Calu3 (cell line): Measurements from ENCODE around the gene FARSA. TPM values are rescaled to one million over a fixed set of nuclear protein-coding genes. Genes with fewer than 3 reads are reported as not detected.

Experiments
- BruUV-seq: library from RNA; stranded (reverse); fragments of 400-500 nt; replicated peaks from 2 replicates; lab custom pipeline; 2021; lab: Mats Ljungman, UMichigan
- CTCF ChIA-PET: fragments of 300-600 bp; sonication (Branson Sonifier 250); formaldehyde crosslinking; loops from one replicate; lab custom pipeline; 2022; ENCODE audit warnings: antibody characterized with exemption; lab: Charles Lee
- DNase-seq: peaks from one replicate; pipeline ENCODE4 v3.0.0; 2022
- H3K27ac Mint-ChIP-seq: one replicate; pipeline ENCODE4 v1.8.0; 2022; ENCODE audit warnings: mixed read lengths; ENCODE audit not compliant: unreplicated experiment
- H3K27me3 Mint-ChIP-seq: one replicate; pipeline ENCODE4 v1.8.0; 2022; ENCODE audit warnings: mixed read lengths; ENCODE audit not compliant: unreplicated experiment
- H3K36me3 Mint-ChIP-seq: one replicate; pipeline ENCODE4 v1.8.0; 2022; ENCODE audit warnings: mild to moderate bottlenecking, moderate library complexity, mixed read lengths; ENCODE audit not compliant: insufficient read depth, unreplicated experiment
- H3K4me1 Mint-ChIP-seq: one replicate; pipeline ENCODE4 v1.8.0; 2022; ENCODE audit warnings: mild to moderate bottlenecking, low read depth, mixed read lengths; ENCODE audit not compliant: unreplicated experiment
- H3K4me3 Mint-ChIP-seq: one replicate; pipeline ENCODE4 v1.8.0; 2022; ENCODE audit warnings: mild to moderate bottlenecking, low read depth, moderate library complexity, mixed read lengths; ENCODE audit not compliant: unreplicated experiment
- H3K9me3 Mint-ChIP-seq: one replicate; pipeline ENCODE4 v1.8.0; 2022; ENCODE audit warnings: low read depth, mixed read lengths; ENCODE audit not compliant: unreplicated experiment
- intact Hi-C: fragments of 100-400 bp; cut with micrococcal nuclease; formaldehyde crosslinking; loops from one replicate; pipeline ENCODE4 v1.10.0; 2022; ENCODE audit not compliant: unreplicated experiment
- total RNA-seq: library from RNA; stranded (reverse); gene quantifications from 2 replicates; pipeline ENCODE4 v1.2.3, GENCODE V29; 2022
- TF ChIP-seq, protein P1 (sequence below): fragments of 200-600 bp; IDR thresholded peaks from one replicate; pipeline ENCODE4 v1.8.0; 2022; ENCODE audit warnings: antibody characterized with exemption; ENCODE audit not compliant: unreplicated experiment

The FARSA gene
- total RNA-seq, 1 experiment from 2014 or later: 72.8 TPM

DNA sequence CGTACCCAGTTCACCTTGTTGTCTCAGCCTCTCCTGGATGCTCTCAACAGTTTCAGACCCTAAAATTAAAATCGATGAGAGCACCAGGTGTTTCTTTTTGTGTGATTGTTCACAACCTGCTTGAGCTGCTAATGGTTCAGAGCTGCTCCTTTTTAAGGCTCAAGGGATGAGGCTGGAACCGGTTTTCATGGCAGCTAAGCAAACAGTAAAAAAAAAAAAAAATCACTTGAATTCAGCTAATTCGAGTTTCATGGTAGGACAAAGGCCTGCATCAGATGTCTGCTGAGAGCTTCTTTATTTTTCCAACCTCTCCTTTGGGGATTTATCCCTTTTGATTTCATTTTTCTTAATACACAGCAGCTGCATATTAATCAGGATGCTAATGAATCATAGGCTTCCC is 20.9 kb downstream of the FARSA start:
- TF ChIP-seq, protein P1, sequence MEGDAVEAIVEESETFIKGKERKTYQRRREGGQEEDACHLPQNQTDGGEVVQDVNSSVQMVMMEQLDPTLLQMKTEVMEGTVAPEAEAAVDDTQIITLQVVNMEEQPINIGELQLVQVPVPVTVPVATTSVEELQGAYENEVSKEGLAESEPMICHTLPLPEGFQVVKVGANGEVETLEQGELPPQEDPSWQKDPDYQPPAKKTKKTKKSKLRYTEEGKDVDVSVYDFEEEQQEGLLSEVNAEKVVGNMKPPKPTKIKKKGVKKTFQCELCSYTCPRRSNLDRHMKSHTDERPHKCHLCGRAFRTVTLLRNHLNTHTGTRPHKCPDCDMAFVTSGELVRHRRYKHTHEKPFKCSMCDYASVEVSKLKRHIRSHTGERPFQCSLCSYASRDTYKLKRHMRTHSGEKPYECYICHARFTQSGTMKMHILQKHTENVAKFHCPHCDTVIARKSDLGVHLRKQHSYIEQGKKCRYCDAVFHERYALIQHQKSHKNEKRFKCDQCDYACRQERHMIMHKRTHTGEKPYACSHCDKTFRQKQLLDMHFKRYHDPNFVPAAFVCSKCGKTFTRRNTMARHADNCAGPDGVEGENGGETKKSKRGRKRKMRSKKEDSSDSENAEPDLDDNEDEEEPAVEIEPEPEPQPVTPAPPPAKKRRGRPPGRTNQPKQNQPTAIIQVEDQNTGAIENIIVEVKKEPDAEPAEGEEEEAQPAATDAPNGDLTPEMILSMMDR: no peak
- intact Hi-C loops: no loop called here
- Mint-ChIP-seq H3K9me3 (no peaks in the 10 kb centered on the region), H3K27me3 (no peaks in the 10 kb centered on the region), H3K27ac (no peak overlapping the region), H3K4me1 (no peaks in the 10 kb centered on the region), H3K36me3 (peaks cover 4% of the 10 kb centered on the region), H3K4me3 (no peak overlapping the region)
- no TSS peak for BruUV-seq
- DNase-seq: no peak
- CTCF ChIA-PET: no interaction called here

DNA sequence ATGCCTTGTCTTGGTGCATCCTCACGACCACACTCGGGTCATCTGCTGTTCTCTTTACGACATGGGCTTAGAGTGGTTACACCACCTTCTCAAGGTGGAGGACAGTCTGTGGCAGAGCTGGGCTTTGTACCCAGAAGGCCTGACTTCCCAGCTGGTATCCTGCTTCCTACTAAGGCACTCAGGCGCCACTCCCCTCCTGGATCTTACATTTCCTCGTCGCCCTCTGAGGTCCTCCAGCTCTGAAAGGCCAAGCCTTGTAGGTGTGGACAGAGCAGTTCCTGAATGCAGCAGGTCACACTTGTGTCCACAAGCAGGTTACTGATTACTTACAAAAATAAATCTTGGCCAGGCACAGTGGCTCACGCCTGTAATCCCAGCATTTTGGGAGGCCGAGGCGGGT is 26.3 kb downstream of the FARSA start:
- peak; percentile 31 for DNase-seq
- no peak overlapping the region for H3K27ac Mint-ChIP-seq
- H3K27me3 Mint-ChIP-seq: no peaks in the 10 kb centered on the region
- BruUV-seq: no TSS peak
- H3K36me3 Mint-ChIP-seq: no peaks in the 10 kb centered on the region
- CTCF ChIA-PET: interaction anchor here (0.6 kb wide), 1 partner anchor 289 kb away, joined by 3 read pairs; no protein-coding TSS in a partner anchor
- H3K4me1 Mint-ChIP-seq: peaks cover 7% of the 10 kb centered on the region
- intact Hi-C loops: no loop called here
- H3K9me3 Mint-ChIP-seq: no peaks in the 10 kb centered on the region
- H3K4me3 Mint-ChIP-seq: no peak overlapping the region
- TF ChIP-seq, protein P1: no peak

DNA sequence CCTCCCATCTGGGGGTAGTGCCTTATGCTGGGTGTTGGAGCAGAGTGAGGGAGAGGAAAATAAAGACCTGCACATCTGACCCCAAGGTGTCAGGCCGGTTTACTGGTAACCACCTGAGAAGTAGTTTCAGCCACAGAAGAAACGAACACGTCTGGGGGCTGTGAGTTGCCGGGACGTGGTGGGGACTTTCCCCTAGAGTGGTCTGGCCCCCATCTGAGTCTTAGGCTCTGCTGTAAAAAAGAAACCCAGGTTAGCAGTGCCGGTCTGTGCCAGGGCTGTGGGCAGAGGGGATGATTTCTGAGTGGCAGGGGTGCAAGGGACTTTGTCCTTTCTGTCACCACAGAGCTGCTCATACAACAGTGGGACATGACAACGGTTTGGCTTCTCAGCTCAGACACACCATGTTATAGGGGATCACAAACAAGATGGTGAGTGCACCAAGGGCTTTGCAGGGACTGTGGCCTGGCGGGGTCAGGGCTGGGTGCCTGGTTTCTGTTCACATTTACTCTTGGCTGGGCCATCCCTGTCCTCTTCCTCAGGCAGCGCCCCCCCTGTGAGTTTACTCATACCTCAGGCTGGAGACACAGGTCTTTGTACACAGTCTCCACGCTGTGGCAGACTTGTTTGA is 33.5 kb downstream of the FARSA start:
- DNase-seq: no peak
- intact Hi-C loops: no loop called here
- no peak overlapping the region for H3K4me3 Mint-ChIP-seq
- no peak overlapping the region for H3K27ac Mint-ChIP-seq
- H3K27me3 Mint-ChIP-seq: no peaks in the 10 kb centered on the region
- TF ChIP-seq, protein P1: no peak
- no peaks in the 10 kb centered on the region for H3K4me1 Mint-ChIP-seq
- CTCF ChIA-PET: no interaction called here
- H3K36me3 Mint-ChIP-seq: peaks cover 5% of the 10 kb centered on the region
- no peaks in the 10 kb centered on the region for H3K9me3 Mint-ChIP-seq
- no TSS peak for BruUV-seq

- TF ChIP-seq, protein P1: no peak
- H3K27me3 Mint-ChIP-seq: no peaks in the 10 kb centered on the region
- BruUV-seq: no TSS peak
- CTCF ChIA-PET: no interaction called here
- H3K36me3 Mint-ChIP-seq: peaks cover 17% of the 10 kb centered on the region
- intact Hi-C loops: no loop called here
- H3K4me1 Mint-ChIP-seq: peaks cover 7% of the 10 kb centered on the region
- no peak for DNase-seq
- no peaks in the 10 kb centered on the region for H3K9me3 Mint-ChIP-seq
- H3K27ac Mint-ChIP-seq: no peak overlapping the region
- H3K4me3 Mint-ChIP-seq: no peak overlapping the region
Observed at GRCh38 chr19:12896460-12896859, 37.1 kb downstream of the FARSA start.
